Measurements from ENCODE around the gene NDFIP1. TPM values are rescaled to one million over a fixed set of nuclear protein-coding genes. Genes with fewer than 3 reads are reported as not detected.

The NDFIP1 gene
- total RNA-seq, 1 donor from 2014 or later = 57.0 TPM

GRCh38 chr5:142141463-142141862 is 32.9 kb downstream of the NDFIP1 start:
- no peak for DNase-seq (ENCODE audit: low read depth)
- H3K4me3 ChIP-seq (ENCODE audit: low read depth, low read length) = no peak overlapping the region
- TF ChIP-seq CTCF (conservative IDR thresholded peaks at IDR 0.05; ENCODE audit: low read depth, low read length) = peak; percentile 7

GRCh38 chr5:142143878-142144277 is 35.3 kb downstream of the NDFIP1 start:
- no peak for DNase-seq (ENCODE audit: low read depth)
- TF ChIP-seq CTCF (conservative IDR thresholded peaks at IDR 0.05; ENCODE audit: low read depth, low read length) = peak; percentile 53
- no peak overlapping the region for H3K4me3 ChIP-seq (ENCODE audit: low read depth, low read length)

GRCh38 chr5:142145106-142145900 is 36.7 kb downstream of the NDFIP1 start:
- TF ChIP-seq CTCF (conservative IDR thresholded peaks at IDR 0.05; ENCODE audit: low read depth, low read length) = peak; percentile 85
- no peak overlapping the region for H3K4me3 ChIP-seq (ENCODE audit: low read depth, low read length)
- DNase-seq (ENCODE audit: low read depth) = peak; percentile 19

- no peak for DNase-seq (ENCODE audit: low read depth)
- no peak overlapping the region for H3K4me3 ChIP-seq (ENCODE audit: low read depth, low read length)
- no peak for TF ChIP-seq CTCF (conservative IDR thresholded peaks at IDR 0.05; ENCODE audit: low read depth, low read length)
Observed at GRCh38 chr5:142149363-142149762, 40.8 kb downstream of the NDFIP1 start.

GRCh38 chr5:142150431-142150830 is 41.9 kb downstream of the NDFIP1 start:
- DNase-seq (ENCODE audit: low read depth) = no peak
- TF ChIP-seq CTCF (conservative IDR thresholded peaks at IDR 0.05; ENCODE audit: low read depth, low read length) = no peak
- no peak overlapping the region for H3K4me3 ChIP-seq (ENCODE audit: low read depth, low read length)

GRCh38 chr5:142151436-142152383 is 43.1 kb downstream of the NDFIP1 start:
- DNase-seq (ENCODE audit: low read depth) = peak; percentile 27
- no peak overlapping the region for H3K4me3 ChIP-seq (ENCODE audit: low read depth, low read length)
- TF ChIP-seq CTCF (conservative IDR thresholded peaks at IDR 0.05; ENCODE audit: low read depth, low read length) = peak; percentile 91
